K562 (cell line): Measurements from ENCODE around the gene THUMPD2. TPM values are rescaled to one million over a fixed set of nuclear protein-coding genes. Genes with fewer than 3 reads are reported as not detected.

Experiments
- ATAC-seq: fragments of 200-7000 bp; cut with Tn5 transposase; 3 replicates; pipeline ENCODE4 v1.9.1; 2020; ENCODE audit warnings: moderate library complexity
- BruUV-seq: library from RNA; stranded (reverse); fragments of 400-500 nt; replicated peaks from 2 replicates; lab custom pipeline; 2021; lab: Mats Ljungman, UMichigan
- CTCF ChIA-PET: fragments of 300-600 bp; formaldehyde crosslinking; extraction: SDS; loops from one replicate; lab custom pipeline; 2021; ENCODE audit warnings: low intra/inter-chr PET ratio; lab: Yijun Ruan, JAX
- POLR2A ChIA-PET: fragments of 300-600, 350-650 bp; sonication (Branson Sonifier 250); formaldehyde crosslinking; extraction: SDS; loops from one replicate; lab custom pipeline; 2021; ENCODE audit warnings: antibody characterized with exemption, inconsistent platforms; lab: Yijun Ruan, JAX
- DNase-seq, 4 experiments: peaks; one replicate each; pipeline versions ENCODE4 v3.0.0 to v3.0.0-alpha.2; 2011 to 2018; ENCODE audit warnings: low spot score in 3 of 4, mixed read lengths in 3 of 4; ENCODE audit errors: extremely low read depth in 1 of 4
- FAIRE-seq: peaks from 2 replicates; lab custom pipeline; 2011; peaks lifted over from hg19 to GRCh38; lab: Jason Lieb, UNC
- H2AFZ ChIP-seq: 2 replicates; pipeline ENCODE4 v1.6.0; 2011; ENCODE audit warnings: low read depth, low read length, control low read depth, inconsistent platforms
- H3K27ac ChIP-seq: fragments of 200-600 bp; 3 replicates; pipeline ENCODE4 v1.8.0; 2011; ENCODE audit warnings: low read depth, mild to moderate bottlenecking, control low read depth, inconsistent platforms, low read length, moderate library complexity, mixed read lengths; ENCODE audit errors: extremely low read depth
- H3K27me3 ChIP-seq, 2 experiments: fragments of 300-600 bp in 1 of 2; 2 replicates in 1 of 2; 3 replicates in 1 of 2; pipeline versions ENCODE4 v1.6.0 to v1.8.0; 2011; ENCODE audit warnings: inconsistent platforms in 2 of 2, low read length in 2 of 2, mild to moderate bottlenecking in 1 of 2, mixed read lengths in 1 of 2, moderate library complexity in 1 of 2; ENCODE audit not compliant: control insufficient read depth in 2 of 2, insufficient read depth in 2 of 2
- H3K36me3 ChIP-seq: fragments of 300-600 bp; 3 replicates; pipeline ENCODE4 v1.8.0; 2011; ENCODE audit warnings: mild to moderate bottlenecking, low read length, inconsistent platforms; ENCODE audit not compliant: control insufficient read depth, insufficient read depth
- H3K4me1 ChIP-seq, 2 experiments: fragments of 200-600 bp in 1 of 2; replicated peaks in 1 of 2; 2 replicates in 1 of 2; 3 replicates in 1 of 2; pipeline versions ENCODE4 v1.5.1 to v1.8.0; 2011; ENCODE audit warnings: inconsistent platforms in 2 of 2, low read length in 2 of 2, mild to moderate bottlenecking in 1 of 2, mixed read lengths in 1 of 2, moderate library complexity in 1 of 2; ENCODE audit not compliant: control insufficient read depth in 2 of 2, insufficient read depth in 2 of 2
- H3K4me2 ChIP-seq: 2 replicates; pipeline ENCODE4 v1.6.1; 2011; ENCODE audit warnings: low read length, control low read depth, inconsistent platforms, mixed read lengths; ENCODE audit not compliant: insufficient read depth
- H3K4me3 ChIP-seq: fragments of 200-600 bp; sonication (generic), shearing (Covaris generic); 2 replicates; pipeline ENCODE4 v1.5.1; 2016; ENCODE audit warnings: control low read depth, inconsistent platforms
- H3K79me2 ChIP-seq: fragments of 200-600 bp; 3 replicates; pipeline ENCODE4 v1.8.0; 2011; ENCODE audit warnings: low read length, inconsistent platforms; ENCODE audit not compliant: control insufficient read depth, insufficient read depth
- H3K9ac ChIP-seq, 2 experiments: 2 replicates each; pipeline versions ENCODE4 v1.6.0 to v1.6.1; 2011; ENCODE audit warnings: low read depth in 2 of 2, low read length in 2 of 2, control low read depth in 1 of 2, inconsistent platforms in 1 of 2, mild to moderate bottlenecking in 1 of 2, mixed read lengths in 1 of 2; ENCODE audit not compliant: insufficient read depth in 1 of 2
- H3K9me1 ChIP-seq: one replicate; pipeline ENCODE4 v1.6.0; 2011; ENCODE audit warnings: inconsistent platforms, mild to moderate bottlenecking, low read length, moderate library complexity; ENCODE audit not compliant: control insufficient read depth, insufficient read depth
- H3K9me3 ChIP-seq: replicated peaks from 2 replicates; pipeline ENCODE4 v1.5.1; 2011; ENCODE audit warnings: low read depth, low read length, inconsistent platforms; ENCODE audit not compliant: control insufficient read depth, insufficient read depth
- H4K20me1 ChIP-seq: replicated peaks from 2 replicates; pipeline ENCODE4 v1.6.1; 2011; ENCODE audit warnings: low read length, inconsistent platforms, mixed read lengths; ENCODE audit not compliant: control insufficient read depth, insufficient read depth
- EGR1 ChIP-seq: fragments of 450-650 bp; conservative IDR thresholded peaks from 2 replicates; pipeline ENCODE4 v1.6.1; 2017; ENCODE audit warnings: mild to moderate bottlenecking
- FOXP1 ChIP-seq: sonication (generic); formaldehyde crosslinking; IDR thresholded peaks from 2 replicates; pipeline ENCODE4 v1.8.0; 2022; ENCODE audit warnings: mild to moderate bottlenecking, missing genetic modification reagents
- JUNB ChIP-seq: fragments of 450-650 bp; formaldehyde crosslinking; conservative IDR thresholded peaks from 2 replicates; pipeline ENCODE4 v1.4.0; 2020; ENCODE audit warnings: mild to moderate bottlenecking
- PTTG1 ChIP-seq: fragments of 450-650 bp; IDR thresholded peaks from 2 replicates; pipeline ENCODE4 v1.6.1; 2016; ENCODE audit warnings: low read depth, mild to moderate bottlenecking, missing genetic modification characterization, missing compliant biosample characterization
- RREB1 ChIP-seq: fragments of 250-450 bp; sonication (Bioruptor Pico); IDR thresholded peaks from 2 replicates; pipeline ENCODE4 v1.4.0; 2020
- SPI1 ChIP-seq: IDR thresholded peaks from 2 replicates; pipeline ENCODE4 v1.6.1; 2011; ENCODE audit warnings: low read depth, low read length, control low read depth, borderline replicate concordance
- TRIM28 ChIP-seq: fragments of 450-650 bp; IDR thresholded peaks from 2 replicates; pipeline ENCODE4 v1.6.1; 2017
- ZNF174 ChIP-seq: fragments of 250-450 bp; sonication (Bioruptor Pico); IDR thresholded peaks from 2 replicates; pipeline ENCODE4 v1.4.0; 2020; ENCODE audit warnings: mild to moderate bottlenecking
- ZNF589 ChIP-seq: fragments of 200-800 bp; sonication (Bioruptor generic); IDR thresholded peaks from 2 replicates; pipeline ENCODE4 v1.6.1; 2016; ENCODE audit warnings: low read depth, missing genetic modification characterization, missing compliant biosample characterization
- ZNF644 ChIP-seq: fragments of 200-800 bp; sonication (Bioruptor generic); IDR thresholded peaks from 2 replicates; pipeline ENCODE4 v1.6.1; 2016; ENCODE audit warnings: low read depth, missing genetic modification characterization, missing compliant biosample characterization
- WGBS: fragments of 100-300 bp; shearing (Covaris generic); methylation state at CpG from one replicate; pipeline ENCODE4 v1.1.6; 2016; ENCODE audit warnings: low coverage, mixed read lengths; ENCODE audit not compliant: insufficient coverage; ENCODE audit errors: missing lambda C conversion rate; 5-methylcytosine and 5-hydroxymethylcytosine counted together
- in situ Hi-C: fragments of 300-500 bp; cut with MboI; formaldehyde crosslinking; loops from 4 replicates; pipeline ENCODE4 v1.15.0; 2018; ENCODE audit warnings: inconsistent platforms, mixed read lengths
- intact Hi-C: fragments of 100-400 bp; cut with micrococcal nuclease; formaldehyde crosslinking; loops from 2 replicates; pipeline ENCODE4 v1.14.2; 2022
- polyA plus RNA-seq, 8 experiments: library from polyadenylated mRNA; depleted of rRNA in 4 of 8; stranded (reverse) in 5 of 8; unstranded in 3 of 8; fragments of >200 nt; fragmentation: Nextera tagmentation in 2 of 8; fragmentation: Illumina TruSeq in 1 of 8; extraction: Ambion mirVana in 2 of 8; extraction: Trizol in 1 of 8; gene quantifications; 2 replicates each; pipeline versions ENCODE4 v1.2.1 to v1.2.3, GENCODE V29; 2011 to 2014; ENCODE audit warnings: inconsistent platforms in 1 of 8, missing spikeins in 1 of 8
- total RNA-seq, 7 experiments: library from RNA; depleted of rRNA in 6 of 7; stranded (reverse); fragments of >200 nt in 6 of 7; fragmentation: Illumina TruSeq in 2 of 7; extraction: Trizol in 2 of 7; gene quantifications; 2 replicates each; pipeline versions ENCODE4 v1.2.1 to v1.2.3, GENCODE V29; 2011 to 2021; ENCODE audit warnings: low replicate concordance in 1 of 7

Gene THUMPD2
- total and polyA plus RNA-seq, 9 of the 15 experiments (the other 6 are each of a cell fraction or from before 2014, with no cell fraction given), result 9.6 to 40.4 (median 24.0) TPM

- Histone ChIP-seq H3K27ac (no peak overlapping the region), H3K9ac (no peak overlapping the region), H3K9me3 (no peaks in the 10 kb centered on the region), H3K4me1 (no peaks in the 10 kb centered on the region), H2AFZ (no peak overlapping the region), H3K4me3 (no peak overlapping the region), H3K36me3 (peaks cover 96% of the 10 kb centered on the region), H3K9me1 (no peaks in the 10 kb centered on the region), H3K79me2 (peaks cover 16% of the 10 kb centered on the region; the same call in 2 of the 3 replicates), H3K27me3 (no peaks in the 10 kb centered on the region), H3K4me2 (no peak overlapping the region), H4K20me1 (peaks cover 4% of the 10 kb centered on the region; the same call in 1 of the 2 replicates)
- TF ChIP-seq TRIM28 (no peak), FOXP1 (CRISPR knock-in tag) (no peak), ZNF589 (CRISPR knock-in tag) (no peak), PTTG1 (no peak)
- intact Hi-C loops, result no loop called here
- no peak for DNase-seq
- WGBS, result 95% methylated on average over 2 of the region's 2 CpGs
- ChIA-PET POLR2A (interaction anchor here (1.4 kb wide), 1 partner anchor 988 kb away, joined by 3 read pairs; the partner anchor contains the start of gene SRSF7), CTCF (no interaction called here)
- in situ Hi-C loops, result no loop called here
- no peak for ATAC-seq
- FAIRE-seq, result no peak
- no TSS peak for BruUV-seq
These were observed 40.1 kb downstream of the THUMPD2 start for GRCh38 chr2:39738936-39739335.

GRCh38 chr2:39737661-39738060 lies 41.4 kb downstream of the THUMPD2 start:
- Histone ChIP-seq H3K4me2 (no peak overlapping the region), H3K27ac (no peak overlapping the region), H2AFZ (no peak overlapping the region), H4K20me1 (peaks cover 4% of the 10 kb centered on the region; the same call in 1 of the 2 replicates), H3K79me2 (peaks cover 16% of the 10 kb centered on the region; the same call in 2 of the 3 replicates), H3K9me1 (no peaks in the 10 kb centered on the region)
- no TSS peak for BruUV-seq
- no peak for FAIRE-seq
- intact Hi-C loops, result no loop called here
- DNase-seq, result no peak
- POLR2A ChIA-PET, result interaction anchor here (0.8 kb wide), 1 partner anchor 14 kb away, joined by 4 read pairs; no protein-coding TSS in a partner anchor
- TF ChIP-seq EGR1 (0 out of 2 replicates have a peak, but pooled peaks have one; percentile 17), RREB1 (no peak), SPI1 (0 out of 2 replicates have a peak, but pooled peaks have one; percentile 22), ZNF644 (tag) (no peak), ZNF174 (CRISPR knock-in tag) (no peak), JUNB (CRISPR knock-in tag) (no peak)
- TF ChIP-seq, all 486 proteins: peak for 2
- 94% methylated on average over 8 of the region's 8 CpGs for WGBS
- Histone ChIP-seq H3K9me3 (no peaks in the 10 kb centered on the region), H3K4me1 (no peaks in the 10 kb centered on the region), H3K27me3 (no peaks in the 10 kb centered on the region), H3K36me3 (peaks cover 94% of the 10 kb centered on the region), H3K4me3 (no peak overlapping the region), H3K9ac (no peak overlapping the region)
- no peak for ATAC-seq
- CTCF ChIA-PET, result no interaction called here
- in situ Hi-C loops, result no loop called here
